Parathyroid adenoma (tissue), 2 donors: ENCODE data around the gene DGKB.

Source experiments
- H2AFZ ChIP-seq: fragments of 300-600 bp; sonication (generic); one replicate; pipeline ENCODE4 v1.7.0; 2017; ENCODE audit warnings: antibody characterized with exemption, mild to moderate bottlenecking
- H3K27ac ChIP-seq: fragments of 300-600 bp; sonication (generic); one replicate; pipeline ENCODE4 v1.7.0; 2017
- H3K27me3 ChIP-seq: fragments of 300-600 bp; sonication (generic); one replicate; pipeline ENCODE4 v1.7.0; 2017; ENCODE audit warnings: low read length; ENCODE audit not compliant: control insufficient read depth, insufficient read depth
- H3K36me3 ChIP-seq: fragments of 300-600 bp; sonication (generic); one replicate; pipeline ENCODE4 v1.7.0; 2017; ENCODE audit warnings: low read length; ENCODE audit not compliant: control insufficient read depth, insufficient read depth
- H3K4me1 ChIP-seq: fragments of 300-600 bp; sonication (generic); one replicate; pipeline ENCODE4 v1.7.0; 2017; ENCODE audit warnings: control low read depth
- H3K4me2 ChIP-seq: fragments of 300-600 bp; sonication (generic); one replicate; pipeline ENCODE4 v1.7.0; 2017; ENCODE audit warnings: low read length
- H3K4me3 ChIP-seq: fragments of 300-600 bp; sonication (generic); one replicate; pipeline ENCODE4 v1.7.0; 2017; ENCODE audit warnings: low read depth, low read length
- H3K79me2 ChIP-seq: fragments of 300-600 bp; sonication (generic); one replicate; pipeline ENCODE4 v1.7.0; 2017; ENCODE audit warnings: control low read depth
- H3K9ac ChIP-seq: fragments of 300-600 bp; sonication (generic); one replicate; pipeline ENCODE4 v1.7.0; 2017; ENCODE audit warnings: mild to moderate bottlenecking
- H3K9me3 ChIP-seq: fragments of 300-600 bp; sonication (generic); one replicate; pipeline ENCODE4 v1.7.0; 2017; ENCODE audit warnings: low read length; ENCODE audit not compliant: control insufficient read depth
- TF ChIP-seq, protein P1 (sequence below): fragments of 300-600 bp; sonication (generic); IDR thresholded peaks from one replicate; pipeline ENCODE4 v1.7.0; 2017; ENCODE audit warnings: antibody characterized with exemption, mild to moderate bottlenecking
- donor health status: primary hyperparathyroidism.

The DGKB gene

DNA sequence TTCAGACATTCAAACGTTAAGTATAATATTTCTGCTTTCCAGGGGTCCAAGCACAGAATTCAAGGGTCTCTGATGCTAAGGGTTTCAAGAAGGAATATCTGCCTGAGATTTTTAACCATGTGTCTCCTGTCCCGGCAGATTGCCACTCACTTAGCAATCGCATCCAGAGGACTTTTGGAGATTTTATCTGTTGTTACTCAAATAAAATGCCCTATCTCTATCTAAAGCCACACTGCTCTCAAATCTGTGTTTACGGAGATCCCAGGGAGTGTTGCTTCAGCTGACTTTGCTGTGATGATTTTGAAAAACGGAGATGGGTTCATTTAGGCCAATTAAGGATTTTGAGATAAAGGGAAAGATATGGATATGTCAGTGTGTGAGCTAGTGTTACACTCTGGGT lies 359.9 kb downstream of the DGKB start:
- no peak overlapping the region for H3K4me2 ChIP-seq
- no peak overlapping the region for H2AFZ ChIP-seq
- TF ChIP-seq, protein P1, sequence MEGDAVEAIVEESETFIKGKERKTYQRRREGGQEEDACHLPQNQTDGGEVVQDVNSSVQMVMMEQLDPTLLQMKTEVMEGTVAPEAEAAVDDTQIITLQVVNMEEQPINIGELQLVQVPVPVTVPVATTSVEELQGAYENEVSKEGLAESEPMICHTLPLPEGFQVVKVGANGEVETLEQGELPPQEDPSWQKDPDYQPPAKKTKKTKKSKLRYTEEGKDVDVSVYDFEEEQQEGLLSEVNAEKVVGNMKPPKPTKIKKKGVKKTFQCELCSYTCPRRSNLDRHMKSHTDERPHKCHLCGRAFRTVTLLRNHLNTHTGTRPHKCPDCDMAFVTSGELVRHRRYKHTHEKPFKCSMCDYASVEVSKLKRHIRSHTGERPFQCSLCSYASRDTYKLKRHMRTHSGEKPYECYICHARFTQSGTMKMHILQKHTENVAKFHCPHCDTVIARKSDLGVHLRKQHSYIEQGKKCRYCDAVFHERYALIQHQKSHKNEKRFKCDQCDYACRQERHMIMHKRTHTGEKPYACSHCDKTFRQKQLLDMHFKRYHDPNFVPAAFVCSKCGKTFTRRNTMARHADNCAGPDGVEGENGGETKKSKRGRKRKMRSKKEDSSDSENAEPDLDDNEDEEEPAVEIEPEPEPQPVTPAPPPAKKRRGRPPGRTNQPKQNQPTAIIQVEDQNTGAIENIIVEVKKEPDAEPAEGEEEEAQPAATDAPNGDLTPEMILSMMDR: no peak
- H3K4me3 ChIP-seq: no peak overlapping the region
- H3K9me3 ChIP-seq: no peaks in the 10 kb centered on the region
- no peak overlapping the region for H3K27ac ChIP-seq
- no peaks in the 10 kb centered on the region for H3K4me1 ChIP-seq
- no peaks in the 10 kb centered on the region for H3K79me2 ChIP-seq
- no peak overlapping the region for H3K9ac ChIP-seq
- no peaks in the 10 kb centered on the region for H3K36me3 ChIP-seq
- H3K27me3 ChIP-seq: no peaks in the 10 kb centered on the region

GRCh38 chr7:14521183-14521582 lies 381.4 kb downstream of the DGKB start:
- Histone ChIP-seq H3K4me1 (no peaks in the 10 kb centered on the region), H2AFZ (no peak overlapping the region), H3K27me3 (no peaks in the 10 kb centered on the region), H3K79me2 (no peaks in the 10 kb centered on the region), H3K4me2 (no peak overlapping the region), H3K4me3 (no peak overlapping the region), H3K36me3 (no peaks in the 10 kb centered on the region), H3K27ac (no peak overlapping the region), H3K9me3 (no peaks in the 10 kb centered on the region), H3K9ac (no peak overlapping the region)
- TF ChIP-seq, protein P1: no peak

GRCh38 chr7:14510268-14510667 lies 392.3 kb downstream of the DGKB start:
- TF ChIP-seq, protein P1: no peak

DNA sequence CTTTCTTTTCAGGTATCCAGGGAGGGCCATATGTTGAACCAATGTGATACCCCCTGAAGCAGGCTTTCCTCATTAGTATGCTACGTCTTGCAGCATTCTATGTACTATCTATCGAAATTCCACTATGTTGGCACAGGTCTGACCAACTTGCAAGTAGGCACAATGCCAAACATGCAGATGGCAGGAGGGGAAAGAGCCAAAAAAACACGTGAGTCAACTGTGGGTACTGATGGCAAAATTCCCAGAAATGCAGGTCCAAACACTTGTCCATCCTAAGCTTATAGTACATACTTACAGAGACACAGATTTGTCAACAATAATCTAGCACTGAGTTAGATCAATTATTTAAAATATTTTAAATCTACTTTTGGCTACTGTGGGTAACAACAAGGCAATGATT lies 394.9 kb downstream of the DGKB start:
- Histone ChIP-seq H3K27ac (no peak overlapping the region), H3K36me3 (no peaks in the 10 kb centered on the region), H3K27me3 (no peaks in the 10 kb centered on the region), H3K9me3 (no peaks in the 10 kb centered on the region), H3K4me3 (no peak overlapping the region), H3K9ac (no peak overlapping the region), H3K4me2 (no peak overlapping the region), H3K4me1 (no peaks in the 10 kb centered on the region), H3K79me2 (no peaks in the 10 kb centered on the region), H2AFZ (no peak overlapping the region)
- TF ChIP-seq, protein P1: no peak

More at GRCh38 chr7:14510268-14510667, 392.3 kb downstream of the DGKB start:
- Histone ChIP-seq H3K36me3 (no peaks in the 10 kb centered on the region), H3K27me3 (no peaks in the 10 kb centered on the region), H3K4me1 (no peaks in the 10 kb centered on the region), H3K9me3 (no peaks in the 10 kb centered on the region), H3K27ac (no peak overlapping the region), H3K4me2 (no peak overlapping the region), H3K9ac (no peak overlapping the region), H3K79me2 (no peaks in the 10 kb centered on the region), H2AFZ (no peak overlapping the region), H3K4me3 (no peak overlapping the region)

DNA sequence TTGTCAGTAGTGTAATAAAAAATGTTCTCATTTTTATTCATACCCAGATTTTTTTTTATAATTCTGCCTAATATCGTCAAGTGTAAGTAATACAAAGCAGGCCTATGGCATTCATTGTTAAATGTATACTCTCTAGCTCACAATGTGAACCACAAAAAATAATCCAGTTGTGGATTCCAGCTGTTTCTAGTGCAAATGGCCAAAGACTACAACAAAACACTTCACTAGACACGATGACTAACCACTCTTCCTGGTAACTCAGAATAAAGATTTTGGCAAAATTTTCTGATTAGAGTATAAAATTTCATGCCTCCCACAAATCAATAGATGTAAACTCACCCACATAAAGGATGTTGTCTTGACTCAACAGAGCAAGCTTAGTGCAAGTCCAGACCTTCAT lies 396.6 kb downstream of the DGKB start:
- no peaks in the 10 kb centered on the region for H3K36me3 ChIP-seq
- no peak overlapping the region for H3K27ac ChIP-seq
- H3K9ac ChIP-seq: no peak overlapping the region
- H3K4me1 ChIP-seq: no peaks in the 10 kb centered on the region
- H3K4me3 ChIP-seq: no peak overlapping the region
- H3K4me2 ChIP-seq: no peak overlapping the region
- H3K9me3 ChIP-seq: no peaks in the 10 kb centered on the region
- TF ChIP-seq, protein P1: no peak
- no peaks in the 10 kb centered on the region for H3K79me2 ChIP-seq
- no peaks in the 10 kb centered on the region for H3K27me3 ChIP-seq
- H2AFZ ChIP-seq: no peak overlapping the region
